H1 (cell line): Measurements from ENCODE around the gene LYSMD3. TPM values are rescaled to one million over a fixed set of nuclear protein-coding genes. Genes with fewer than 3 reads are reported as not detected.

ENCODE experiments used
- BRCA1 ChIP-seq: IDR thresholded peaks from 2 replicates; pipeline ENCODE4 v1.6.1; 2012; ENCODE audit warnings: low read depth, low read length, improper control_type of control experiment
- CBX5 ChIP-seq: fragments of 300-800, 300-1000 bp; sonication (generic); IDR thresholded peaks from 2 replicates; pipeline ENCODE4 v1.7.1; 2016; ENCODE audit warnings: antibody characterized with exemption, low read length, low read depth
- CEBPB ChIP-seq: IDR thresholded peaks from 2 replicates; pipeline ENCODE4 v1.6.1; 2012; ENCODE audit warnings: low read depth, low read length
- CREB1 ChIP-seq: IDR thresholded peaks from 2 replicates; pipeline ENCODE4 v1.6.1; 2012; ENCODE audit warnings: inconsistent platforms
- EP300 ChIP-seq, 2 experiments: IDR thresholded peaks; 1 replicate in 1 of 2; 2 replicates in 1 of 2; pipeline ENCODE4 v1.6.1; 2011 to 2012; ENCODE audit warnings: low read depth in 2 of 2, low read length in 2 of 2, mild to moderate bottlenecking in 2 of 2, borderline replicate concordance in 1 of 2, inconsistent platforms in 1 of 2, moderate library complexity in 1 of 2
- EZH2 ChIP-seq: fragments of 200-600 bp; sonication (generic); IDR thresholded peaks from 2 replicates; pipeline ENCODE4 v1.7.1; 2012; ENCODE audit warnings: low read depth, mild to moderate bottlenecking, moderate library complexity, low read length, inconsistent platforms; ENCODE audit not compliant: severe bottlenecking
- MAFK ChIP-seq: IDR thresholded peaks from 2 replicates; pipeline ENCODE4 v1.6.1; 2012; ENCODE audit warnings: low read depth, mild to moderate bottlenecking, improper control_type of control experiment, low read length
- PHF8 ChIP-seq: fragments of 200-600 bp; sonication (generic); conservative IDR thresholded peaks from 2 replicates; pipeline ENCODE4 v1.7.1; 2012; ENCODE audit warnings: low read depth, mild to moderate bottlenecking, inconsistent platforms, low read length, moderate library complexity
- POLR2A ChIP-seq, 2 experiments: IDR thresholded peaks; 1 replicate in 1 of 2; 2 replicates in 1 of 2; pipeline ENCODE4 v1.6.1; 2011; ENCODE audit warnings: low read depth in 2 of 2, low read length in 2 of 2, mild to moderate bottlenecking in 2 of 2; ENCODE audit errors: control extremely low read depth in 1 of 2
- SP1 ChIP-seq: IDR thresholded peaks from 2 replicates; pipeline ENCODE4 v1.6.1; 2011; ENCODE audit warnings: low read depth, low read length
- SP4 ChIP-seq: IDR thresholded peaks from 2 replicates; pipeline ENCODE4 v1.6.1; 2012; ENCODE audit warnings: low read length, inconsistent platforms
- SUZ12 ChIP-seq: fragments of 200-600 bp; sonication (generic); IDR thresholded peaks from 2 replicates; pipeline ENCODE4 v1.6.1; 2012; ENCODE audit warnings: mild to moderate bottlenecking, inconsistent platforms, low read length, moderate library complexity, mixed read lengths
- TAF1 ChIP-seq: IDR thresholded peaks from 2 replicates; pipeline ENCODE4 v1.6.1; 2011; ENCODE audit warnings: mild to moderate bottlenecking, low read depth, low read length
- TCF12 ChIP-seq: IDR thresholded peaks from 2 replicates; pipeline ENCODE4 v1.6.1; 2011; ENCODE audit warnings: low read depth, mild to moderate bottlenecking, low read length
- polyA plus RNA-seq, 7 experiments: library from polyadenylated mRNA; depleted of rRNA in 3 of 7; stranded (reverse) in 5 of 7; unstranded in 2 of 7; fragments of >200 nt in 5 of 7; fragments of 200-250 nt in 2 of 7; gene quantifications; 1 replicate in 5 of 7; 2 replicates in 1 of 7; 4 replicates in 1 of 7; pipeline versions ENCODE4 v1.2.1 to v1.2.3, GENCODE V29; 2011 to 2013; ENCODE audit warnings: missing spikeins in 2 of 7, mixed read lengths in 2 of 7
- total RNA-seq: library from RNA; stranded (reverse); fragmentation: NEBNext Ultra II Directional; extraction: Animal tissue kit (Norgen Biotek cat#: 25700); gene quantifications from 2 replicates; pipeline ENCODE4 v1.2.1, GENCODE V29; 2021
- TF ChIP-seq, protein P1 (sequence below), 3 experiments: IDR thresholded peaks; 1 replicate in 2 of 3; 2 replicates in 1 of 3; pipeline versions ENCODE4 v1.5.1 to v1.6.1; 2011; ENCODE audit warnings: low read length in 3 of 3, mild to moderate bottlenecking in 3 of 3, inconsistent platforms in 2 of 3, low read depth in 1 of 3, moderate library complexity in 1 of 3; ENCODE audit not compliant: insufficient read depth in 1 of 3; ENCODE audit errors: control extremely low read depth in 1 of 3

Gene LYSMD3
- total and polyA plus RNA-seq, 2 of the 8 experiments (the other 6 are each of a cell fraction or from before 2014, with no cell fraction given), result 3.7 to 14.9 TPM

- TF ChIP-seq CREB1 (no peak), SP4 (no peak), MAFK (no peak), SP1 (no peak), CEBPB (no peak), BRCA1 (no peak), EZH2 (no peak), PHF8 (no peak), EP300 (IDR thresholded peaks at IDR 0.05; ENCODE audit: borderline replicate concordance in 1 of 2, low read depth in 2 of 2, low read length in 2 of 2) (no peak), TAF1 (no peak), CBX5 (no peak), TCF12 (no peak), POLR2A (IDR thresholded peaks at IDR 0.05; ENCODE audit: control extremely low read depth in 1 of 2, low read depth in 2 of 2, low read length in 2 of 2) (no peak), SUZ12 (no peak)
- TF ChIP-seq, protein P1, sequence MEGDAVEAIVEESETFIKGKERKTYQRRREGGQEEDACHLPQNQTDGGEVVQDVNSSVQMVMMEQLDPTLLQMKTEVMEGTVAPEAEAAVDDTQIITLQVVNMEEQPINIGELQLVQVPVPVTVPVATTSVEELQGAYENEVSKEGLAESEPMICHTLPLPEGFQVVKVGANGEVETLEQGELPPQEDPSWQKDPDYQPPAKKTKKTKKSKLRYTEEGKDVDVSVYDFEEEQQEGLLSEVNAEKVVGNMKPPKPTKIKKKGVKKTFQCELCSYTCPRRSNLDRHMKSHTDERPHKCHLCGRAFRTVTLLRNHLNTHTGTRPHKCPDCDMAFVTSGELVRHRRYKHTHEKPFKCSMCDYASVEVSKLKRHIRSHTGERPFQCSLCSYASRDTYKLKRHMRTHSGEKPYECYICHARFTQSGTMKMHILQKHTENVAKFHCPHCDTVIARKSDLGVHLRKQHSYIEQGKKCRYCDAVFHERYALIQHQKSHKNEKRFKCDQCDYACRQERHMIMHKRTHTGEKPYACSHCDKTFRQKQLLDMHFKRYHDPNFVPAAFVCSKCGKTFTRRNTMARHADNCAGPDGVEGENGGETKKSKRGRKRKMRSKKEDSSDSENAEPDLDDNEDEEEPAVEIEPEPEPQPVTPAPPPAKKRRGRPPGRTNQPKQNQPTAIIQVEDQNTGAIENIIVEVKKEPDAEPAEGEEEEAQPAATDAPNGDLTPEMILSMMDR (IDR thresholded peaks at IDR 0.05; ENCODE audit: control extremely low read depth in 1 of 3, insufficient read depth in 1 of 3, low read depth in 1 of 3, low read length in 3 of 3), result no peak
- TF ChIP-seq, all 59 proteins: peak for 0
Observed at GRCh38 chr5:90553711-90554110, 24.3 kb upstream of the LYSMD3 start (continued).
